NCI-H146 treated with DMSO at 0.1 percent for 48 hours (cell line): ENCODE measurements around the gene EFCAB6.

Experiments used
- DNase-seq: peaks from one replicate; lab custom pipeline; 2025; ENCODE audit not compliant: unreplicated experiment; lab: John Stamatoyannopoulos, UW

EFCAB6 gene

GRCh38 chr22:43554694-43555365 is 257.3 kb downstream of the EFCAB6 start:
- no peak for DNase-seq

GRCh38 chr22:43554259-43554636 is 257.9 kb downstream of the EFCAB6 start:
- no peak for DNase-seq

- DNase-seq: no peak
These were observed 258.4 kb downstream of the EFCAB6 start for GRCh38 chr22:43553451-43554258.

GRCh38 chr22:43550672-43551071 is 261.4 kb downstream of the EFCAB6 start:
- DNase-seq: no peak

GRCh38 chr22:43550024-43550620 is 262.0 kb downstream of the EFCAB6 start:
- DNase-seq: no peak

GRCh38 chr22:43546186-43546585 is 265.9 kb downstream of the EFCAB6 start:
- DNase-seq: no peak

GRCh38 chr22:43544289-43544673 is 267.8 kb downstream of the EFCAB6 start:
- DNase-seq: no peak

GRCh38 chr22:43543522-43544288 is 268.4 kb downstream of the EFCAB6 start:
- DNase-seq: no peak

- no peak for DNase-seq
These were observed 269.2 kb downstream of the EFCAB6 start for GRCh38 chr22:43542681-43543521.

- no peak for DNase-seq
These were observed 270.4 kb downstream of the EFCAB6 start for GRCh38 chr22:43541462-43542407.

GRCh38 chr22:43541022-43541421 is 271.1 kb downstream of the EFCAB6 start:
- DNase-seq: no peak

- DNase-seq: no peak
These were observed 271.6 kb downstream of the EFCAB6 start for GRCh38 chr22:43540529-43540923.

GRCh38 chr22:43539572-43540528 is 272.3 kb downstream of the EFCAB6 start:
- DNase-seq: no peak

- no peak for DNase-seq
These were observed 275.0 kb downstream of the EFCAB6 start for GRCh38 chr22:43537019-43537585.

GRCh38 chr22:43535741-43536140 is 276.4 kb downstream of the EFCAB6 start:
- no peak for DNase-seq

- DNase-seq: no peak
These were observed 276.8 kb downstream of the EFCAB6 start for GRCh38 chr22:43535336-43535735.

- no peak for DNase-seq
These were observed 277.2 kb downstream of the EFCAB6 start for GRCh38 chr22:43534916-43535315.
